ENCODE measurements around the gene NBPF1. TPM values are rescaled to one million over a fixed set of nuclear protein-coding genes. Genes with fewer than 3 reads are reported as not detected.
"Not testable (repeated sequence)": the region's sequence is repeated elsewhere in the genome, so short reads cannot be mapped to it uniquely, and the experiment has no call there.

Gene NBPF1
- total and polyA plus RNA-seq, 2 donors (not counting 3 experiments of a cell fraction or from before 2014, with no cell fraction given), result 23.0 to 58.4 TPM

- FAIRE-seq; H4K20me1 ChIP-seq (replicated peaks; ENCODE audit: control insufficient read depth, extremely low read depth, insufficient read depth, low read length); H3K4me2 ChIP-seq (ENCODE audit: insufficient read depth, low read length); H3K27me3 ChIP-seq (ENCODE audit: control insufficient read depth in 2 of 2, insufficient read depth in 2 of 2, low read length in 2 of 2); H3K79me2 ChIP-seq (ENCODE audit: control insufficient read depth, insufficient read depth, low read length); dilution Hi-C loops (cut with MboI; ENCODE audit: extremely low pct_ligation_motif_present, low sequenced_read_pairs); H3K27ac ChIP-seq (ENCODE audit: insufficient read depth, low read depth, low read length); BruUV-seq (replicated peaks); H3K9me1 ChIP-seq (replicated peaks; ENCODE audit: control insufficient read depth, extremely low read depth, insufficient read depth, low read length); H3K4me3 ChIP-seq (replicated peaks in 1 of 3; ENCODE audit: insufficient read depth in 1 of 3, low read depth in 1 of 3, low read length in 3 of 3); H3K4me1 ChIP-seq (ENCODE audit: control insufficient read depth, extremely low read depth, insufficient read depth, low read length); H3K9me3 ChIP-seq (replicated peaks; ENCODE audit: control insufficient read depth, insufficient read depth, low read length); H3K9ac ChIP-seq (replicated peaks; ENCODE audit: extremely low read depth, insufficient read depth, low read length); POLR2A ChIA-PET; H3K36me3 ChIP-seq (ENCODE audit: control insufficient read depth in 2 of 2, extremely low read depth in 1 of 2, insufficient read depth in 2 of 2, low read length in 2 of 2); H2AFZ ChIP-seq (ENCODE audit: low read depth, low read length); intact Hi-C loops (cut with micrococcal nuclease); DNase-seq (ENCODE audit: low read depth, low spot score): not testable (repeated sequence)
- CTCF ChIA-PET, result interaction anchor here (2.2 kb wide), 1 partner anchor 18 kb away, joined by 13 read pairs; no protein-coding TSS in a partner anchor
These were observed 10.9 kb downstream of the NBPF1 start for GRCh38 chr1:16602336-16603011.

GRCh38 chr1:16600855-16601786 lies 12.2 kb downstream of the NBPF1 start:
- CTCF ChIA-PET, result interaction anchor here (1.1 to 1.4 kb wide), 2 partner anchors 8 to 108 kb away, joined by 3 to 4 read pairs; no protein-coding TSS in a partner anchor
- H2AFZ ChIP-seq (ENCODE audit: low read depth, low read length); H3K4me1 ChIP-seq (ENCODE audit: control insufficient read depth, extremely low read depth, insufficient read depth, low read length); H4K20me1 ChIP-seq (replicated peaks; ENCODE audit: control insufficient read depth, extremely low read depth, insufficient read depth, low read length); H3K4me2 ChIP-seq (ENCODE audit: insufficient read depth, low read length); intact Hi-C loops (cut with micrococcal nuclease); H3K36me3 ChIP-seq (ENCODE audit: control insufficient read depth in 2 of 2, extremely low read depth in 1 of 2, insufficient read depth in 2 of 2, low read length in 2 of 2); H3K4me3 ChIP-seq (replicated peaks in 1 of 3; ENCODE audit: insufficient read depth in 1 of 3, low read depth in 1 of 3, low read length in 3 of 3); FAIRE-seq; dilution Hi-C loops (cut with MboI; ENCODE audit: extremely low pct_ligation_motif_present, low sequenced_read_pairs); H3K9ac ChIP-seq (replicated peaks; ENCODE audit: extremely low read depth, insufficient read depth, low read length); H3K27me3 ChIP-seq (ENCODE audit: control insufficient read depth in 2 of 2, insufficient read depth in 2 of 2, low read length in 2 of 2); H3K27ac ChIP-seq (ENCODE audit: insufficient read depth, low read depth, low read length); H3K9me1 ChIP-seq (replicated peaks; ENCODE audit: control insufficient read depth, extremely low read depth, insufficient read depth, low read length); POLR2A ChIA-PET; BruUV-seq (replicated peaks); DNase-seq (ENCODE audit: low read depth, low spot score); H3K79me2 ChIP-seq (ENCODE audit: control insufficient read depth, insufficient read depth, low read length); H3K9me3 ChIP-seq (replicated peaks; ENCODE audit: control insufficient read depth, insufficient read depth, low read length): not testable (repeated sequence)

GRCh38 chr1:16599326-16599725 lies 14.0 kb downstream of the NBPF1 start:
- intact Hi-C loops (cut with micrococcal nuclease); FAIRE-seq; H3K4me2 ChIP-seq (ENCODE audit: insufficient read depth, low read length); BruUV-seq (replicated peaks); H3K36me3 ChIP-seq (ENCODE audit: control insufficient read depth in 2 of 2, extremely low read depth in 1 of 2, insufficient read depth in 2 of 2, low read length in 2 of 2); DNase-seq (ENCODE audit: low read depth, low spot score); H3K27me3 ChIP-seq (ENCODE audit: control insufficient read depth in 2 of 2, insufficient read depth in 2 of 2, low read length in 2 of 2); H3K79me2 ChIP-seq (ENCODE audit: control insufficient read depth, insufficient read depth, low read length); H2AFZ ChIP-seq (ENCODE audit: low read depth, low read length); POLR2A ChIA-PET; H3K4me1 ChIP-seq (ENCODE audit: control insufficient read depth, extremely low read depth, insufficient read depth, low read length); H3K9ac ChIP-seq (replicated peaks; ENCODE audit: extremely low read depth, insufficient read depth, low read length); H3K27ac ChIP-seq (ENCODE audit: insufficient read depth, low read depth, low read length); H3K4me3 ChIP-seq (replicated peaks in 1 of 3; ENCODE audit: insufficient read depth in 1 of 3, low read depth in 1 of 3, low read length in 3 of 3); H3K9me3 ChIP-seq (replicated peaks; ENCODE audit: control insufficient read depth, insufficient read depth, low read length); dilution Hi-C loops (cut with MboI; ENCODE audit: extremely low pct_ligation_motif_present, low sequenced_read_pairs); H3K9me1 ChIP-seq (replicated peaks; ENCODE audit: control insufficient read depth, extremely low read depth, insufficient read depth, low read length); H4K20me1 ChIP-seq (replicated peaks; ENCODE audit: control insufficient read depth, extremely low read depth, insufficient read depth, low read length): not testable (repeated sequence)
- CTCF ChIA-PET, result interaction anchor here (1.2 to 1.5 kb wide), 3 partner anchors 13 to 110 kb away, joined by 3 to 6 read pairs (median 4); no protein-coding TSS in a partner anchor

DNA sequence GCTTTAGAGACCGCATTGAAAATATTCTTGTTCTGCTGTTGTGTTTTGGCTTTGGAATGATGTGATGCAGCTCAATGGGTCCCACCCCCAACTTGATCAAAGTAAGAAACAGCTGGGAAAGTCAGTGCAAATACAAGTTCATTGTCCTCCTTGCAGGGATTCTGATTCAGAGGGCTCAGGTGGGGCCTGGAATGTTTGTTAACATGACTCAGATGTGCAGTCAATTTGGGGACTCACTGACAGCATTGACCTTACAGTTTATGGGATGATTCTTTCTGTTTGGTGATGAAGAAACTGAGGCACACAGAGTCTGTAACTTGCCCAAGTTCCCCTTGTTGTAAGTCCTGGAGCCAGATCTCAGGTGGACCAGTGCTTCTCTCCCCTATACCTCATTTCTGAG lies 18.1 kb downstream of the NBPF1 start:
- H3K9ac ChIP-seq (replicated peaks; ENCODE audit: extremely low read depth, insufficient read depth, low read length); H3K4me2 ChIP-seq (ENCODE audit: insufficient read depth, low read length); H3K9me1 ChIP-seq (replicated peaks; ENCODE audit: control insufficient read depth, extremely low read depth, insufficient read depth, low read length); H3K9me3 ChIP-seq (replicated peaks; ENCODE audit: control insufficient read depth, insufficient read depth, low read length); H4K20me1 ChIP-seq (replicated peaks; ENCODE audit: control insufficient read depth, extremely low read depth, insufficient read depth, low read length); H3K4me1 ChIP-seq (ENCODE audit: control insufficient read depth, extremely low read depth, insufficient read depth, low read length); dilution Hi-C loops (cut with MboI; ENCODE audit: extremely low pct_ligation_motif_present, low sequenced_read_pairs); POLR2A ChIA-PET; H3K27me3 ChIP-seq (ENCODE audit: control insufficient read depth in 2 of 2, insufficient read depth in 2 of 2, low read length in 2 of 2); H3K79me2 ChIP-seq (ENCODE audit: control insufficient read depth, insufficient read depth, low read length); H3K36me3 ChIP-seq (ENCODE audit: control insufficient read depth in 2 of 2, extremely low read depth in 1 of 2, insufficient read depth in 2 of 2, low read length in 2 of 2); H3K27ac ChIP-seq (ENCODE audit: insufficient read depth, low read depth, low read length); intact Hi-C loops (cut with micrococcal nuclease); BruUV-seq (replicated peaks); H3K4me3 ChIP-seq (replicated peaks in 1 of 3; ENCODE audit: insufficient read depth in 1 of 3, low read depth in 1 of 3, low read length in 3 of 3); H2AFZ ChIP-seq (ENCODE audit: low read depth, low read length); DNase-seq (ENCODE audit: low read depth, low spot score); FAIRE-seq: not testable (repeated sequence)
- CTCF ChIA-PET, result interaction anchor here (4.3 kb wide), 1 partner anchor 26 kb away, joined by 32 read pairs; no protein-coding TSS in a partner anchor
